HEK293 (cell line): ENCODE results near the gene CDKAL1.

Source experiments
- CTCF ChIA-PET: fragments of 350-600 bp; formaldehyde crosslinking; extraction: SDS; loops from one replicate; lab custom pipeline; 2021; ENCODE audit warnings: antibody characterized with exemption; lab: Yijun Ruan, JAX
- POLR2A ChIA-PET: fragments of 300-600 bp; formaldehyde crosslinking; extraction: SDS; loops from one replicate; lab custom pipeline; 2020; ENCODE audit warnings: antibody characterized with exemption, inconsistent platforms; lab: Yijun Ruan, JAX
- H3K27ac ChIP-seq: fragments of 200-500 bp; sonication (Bioruptor generic); 2 replicates; pipeline ENCODE4 v1.5.1; 2014; ENCODE audit warnings: low read depth, low read length, control low read depth, inconsistent platforms; ENCODE audit errors: extremely low read depth
- H3K36me3 ChIP-seq, 2 experiments: fragments of 200-500 bp in 1 of 2; sonication (Bioruptor generic) in 1 of 2; 1 replicate in 1 of 2; 2 replicates in 1 of 2; pipeline ENCODE4 v1.5.1; 2014 to 2017; ENCODE audit warnings: inconsistent platforms in 2 of 2, low read length in 2 of 2; ENCODE audit not compliant: control insufficient read depth in 2 of 2, insufficient read depth in 1 of 2
- H3K4me1 ChIP-seq: fragments of 200-500 bp; sonication (Bioruptor generic); 2 replicates; pipeline ENCODE4 v1.5.1; 2014; ENCODE audit warnings: mild to moderate bottlenecking, low read length, inconsistent platforms; ENCODE audit not compliant: control insufficient read depth, insufficient read depth
- H3K4me3 ChIP-seq: 2 replicates; pipeline ENCODE4 v1.5.1; 2011; ENCODE audit warnings: low read depth, mild to moderate bottlenecking, control low read depth, low read length, moderate library complexity
- H3K9me3 ChIP-seq: fragments of 200-500 bp; sonication (Bioruptor generic); 2 replicates; pipeline ENCODE4 v1.5.1; 2014; ENCODE audit warnings: low read depth, low read length, inconsistent platforms; ENCODE audit not compliant: control insufficient read depth, insufficient read depth
- GLIS2 ChIP-seq: fragments of 450-650 bp; formaldehyde crosslinking; IDR thresholded peaks from 2 replicates; pipeline ENCODE4 v1.5.1; 2016; ENCODE audit warnings: missing biosample characterization, missing genetic modification characterization
- SALL2 ChIP-seq: fragments of 450-650 bp; formaldehyde crosslinking; IDR thresholded peaks from 2 replicates; pipeline ENCODE4 v1.5.0; 2017; ENCODE audit warnings: missing biosample characterization, mild to moderate bottlenecking, missing genetic modification characterization, borderline replicate concordance
- ZBTB17 ChIP-seq: fragments of 450-650 bp; formaldehyde crosslinking; IDR thresholded peaks from 2 replicates; pipeline ENCODE4 v1.5.1; 2016; ENCODE audit warnings: missing biosample characterization, missing genetic modification characterization
- ZBTB48 ChIP-seq: fragments of 450-650 bp; formaldehyde crosslinking; IDR thresholded peaks from 2 replicates; pipeline ENCODE4 v1.5.1; 2016; ENCODE audit warnings: missing biosample characterization, missing genetic modification characterization
- ZBTB8A ChIP-seq: fragments of 450-650 bp; formaldehyde crosslinking; IDR thresholded peaks from 2 replicates; pipeline ENCODE4 v1.5.1; 2016; ENCODE audit warnings: missing biosample characterization, missing genetic modification characterization
- ZFHX2 ChIP-seq: fragments of 450-650 bp; formaldehyde crosslinking; conservative IDR thresholded peaks from 2 replicates; pipeline ENCODE4 v1.5.1; 2016; ENCODE audit warnings: missing biosample characterization, missing genetic modification characterization
- ZNF138 ChIP-seq: fragments of 450-650 bp; formaldehyde crosslinking; IDR thresholded peaks from 2 replicates; pipeline ENCODE4 v1.5.1; 2016; ENCODE audit warnings: missing biosample characterization, missing genetic modification characterization, borderline replicate concordance
- ZNF157 ChIP-seq: fragments of 450-650 bp; formaldehyde crosslinking; IDR thresholded peaks from 2 replicates; pipeline ENCODE4 v1.5.1; 2016; ENCODE audit warnings: missing biosample characterization, missing genetic modification characterization
- ZNF530 ChIP-seq: fragments of 450-650 bp; formaldehyde crosslinking; IDR thresholded peaks from 2 replicates; pipeline ENCODE4 v1.5.1; 2016; ENCODE audit warnings: low read depth, missing biosample characterization, missing genetic modification characterization
- ZNF600 ChIP-seq: fragments of 450-650 bp; formaldehyde crosslinking; IDR thresholded peaks from 2 replicates; pipeline ENCODE4 v1.5.1; 2016; ENCODE audit warnings: missing biosample characterization, missing genetic modification characterization
- ZNF623 ChIP-seq: fragments of 450-650 bp; formaldehyde crosslinking; IDR thresholded peaks from 2 replicates; pipeline ENCODE4 v1.5.1; 2016; ENCODE audit warnings: missing biosample characterization, missing genetic modification characterization
- ZNF747 ChIP-seq: fragments of 450-650 bp; formaldehyde crosslinking; IDR thresholded peaks from 2 replicates; pipeline ENCODE4 v1.5.1; 2016; ENCODE audit warnings: missing biosample characterization, missing genetic modification characterization
- ZNF791 ChIP-seq: fragments of 450-650 bp; formaldehyde crosslinking; IDR thresholded peaks from 2 replicates; pipeline ENCODE4 v1.5.1; 2016; ENCODE audit warnings: missing biosample characterization, missing genetic modification characterization
- ZNF830 ChIP-seq: fragments of 450-650 bp; IDR thresholded peaks from 2 replicates; pipeline ENCODE4 v1.5.0; 2018; ENCODE audit warnings: missing biosample characterization, missing genetic modification characterization, low read depth, mild to moderate bottlenecking, moderate library complexity
- TF ChIP-seq, protein P1 (sequence below): fragments of 450-650 bp; formaldehyde crosslinking; optimal IDR thresholded peaks from 2 replicates; pipeline ENCODE3; 2016; ENCODE audit warnings: missing biosample characterization, mild to moderate bottlenecking, missing genetic modification characterization
- TF ChIP-seq, protein P2 (sequence below): fragments of 450-650 bp; formaldehyde crosslinking; IDR thresholded peaks from 2 replicates; pipeline ENCODE4 v1.5.1; 2016; ENCODE audit warnings: missing biosample characterization, missing genetic modification characterization
- TF ChIP-seq, protein P3 (sequence below): fragments of 450-650 bp; formaldehyde crosslinking; IDR thresholded peaks from 2 replicates; pipeline ENCODE4 v1.5.1; 2016; ENCODE audit warnings: missing biosample characterization, missing genetic modification characterization
- TF ChIP-seq, protein P4 (sequence below): fragments of 450-650 bp; formaldehyde crosslinking; IDR thresholded peaks from 2 replicates; pipeline ENCODE4 v1.5.1; 2016; ENCODE audit warnings: missing biosample characterization, missing genetic modification characterization
- TF ChIP-seq, protein P5 (sequence below): fragments of 450-650 bp; formaldehyde crosslinking; IDR thresholded peaks from 2 replicates; pipeline ENCODE4; 2016; ENCODE audit warnings: missing biosample characterization, missing genetic modification characterization

The CDKAL1 gene

DNA sequence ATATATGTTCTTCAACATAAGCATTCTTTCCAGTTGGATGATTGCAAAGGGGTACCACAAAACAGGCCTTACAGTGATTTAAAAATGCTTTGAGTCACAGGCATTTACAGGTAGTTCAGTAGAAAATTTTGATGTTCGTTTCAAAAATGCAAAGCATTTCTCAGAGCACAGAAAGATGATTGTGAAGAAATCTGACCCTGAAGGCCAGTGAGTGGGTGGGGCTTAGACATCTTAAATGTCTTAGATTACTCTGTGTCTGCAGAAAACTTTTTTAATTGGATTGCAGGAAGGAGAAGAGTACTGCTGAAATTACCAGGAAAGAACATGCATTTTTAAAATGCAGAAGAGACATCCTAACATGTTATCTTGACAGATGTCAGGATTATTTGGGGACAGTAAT lies 268.3 kb downstream of the CDKAL1 start:
- peaks cover 6% of the 10 kb centered on the region for H3K4me1 ChIP-seq
- CTCF ChIA-PET: no interaction called here
- no peak overlapping the region for H3K27ac ChIP-seq
- no peaks in the 10 kb centered on the region for H3K36me3 ChIP-seq
- POLR2A ChIA-PET: no interaction called here
- no peak overlapping the region for H3K4me3 ChIP-seq
- H3K9me3 ChIP-seq: no peaks in the 10 kb centered on the region
- TF ChIP-seq SALL2 (tag by site-specific recombination): no peak
- TF ChIP-seq, protein P1, sequence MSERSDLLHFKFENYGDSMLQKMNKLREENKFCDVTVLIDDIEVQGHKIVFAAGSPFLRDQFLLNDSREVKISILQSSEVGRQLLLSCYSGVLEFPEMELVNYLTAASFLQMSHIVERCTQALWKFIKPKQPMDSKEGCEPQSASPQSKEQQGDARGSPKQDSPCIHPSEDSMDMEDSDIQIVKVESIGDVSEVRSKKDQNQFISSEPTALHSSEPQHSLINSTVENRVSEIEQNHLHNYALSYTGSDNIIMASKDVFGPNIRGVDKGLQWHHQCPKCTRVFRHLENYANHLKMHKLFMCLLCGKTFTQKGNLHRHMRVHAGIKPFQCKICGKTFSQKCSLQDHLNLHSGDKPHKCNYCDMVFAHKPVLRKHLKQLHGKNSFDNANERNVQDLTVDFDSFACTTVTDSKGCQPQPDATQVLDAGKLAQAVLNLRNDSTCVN (tag by site-specific recombination): no peak
- TF ChIP-seq ZNF830: no peak
- TF ChIP-seq, all 188 proteins: peak for 0

DNA sequence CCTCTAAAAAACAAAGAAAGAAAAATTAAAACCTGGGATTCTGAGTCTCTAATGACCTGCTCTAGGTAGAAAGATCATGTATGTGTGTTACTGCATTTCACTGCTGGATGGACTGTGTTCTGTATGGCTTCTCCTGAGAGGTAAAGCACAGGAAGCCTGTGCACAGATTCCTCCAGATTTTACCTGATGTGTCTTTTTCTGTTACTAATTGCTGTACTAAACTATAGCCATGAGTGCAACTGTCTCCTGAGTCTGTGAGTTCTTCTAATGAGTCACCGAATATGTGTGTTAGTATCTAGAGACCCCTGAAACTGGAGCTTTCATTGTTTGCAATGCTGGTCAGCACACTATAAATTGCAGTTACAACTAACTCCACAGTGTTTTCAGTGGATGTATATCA lies 270.8 kb downstream of the CDKAL1 start:
- no peak overlapping the region for H3K27ac ChIP-seq
- CTCF ChIA-PET: no interaction called here
- TF ChIP-seq ZBTB48 (tag by site-specific recombination): no peak
- TF ChIP-seq, protein P2, sequence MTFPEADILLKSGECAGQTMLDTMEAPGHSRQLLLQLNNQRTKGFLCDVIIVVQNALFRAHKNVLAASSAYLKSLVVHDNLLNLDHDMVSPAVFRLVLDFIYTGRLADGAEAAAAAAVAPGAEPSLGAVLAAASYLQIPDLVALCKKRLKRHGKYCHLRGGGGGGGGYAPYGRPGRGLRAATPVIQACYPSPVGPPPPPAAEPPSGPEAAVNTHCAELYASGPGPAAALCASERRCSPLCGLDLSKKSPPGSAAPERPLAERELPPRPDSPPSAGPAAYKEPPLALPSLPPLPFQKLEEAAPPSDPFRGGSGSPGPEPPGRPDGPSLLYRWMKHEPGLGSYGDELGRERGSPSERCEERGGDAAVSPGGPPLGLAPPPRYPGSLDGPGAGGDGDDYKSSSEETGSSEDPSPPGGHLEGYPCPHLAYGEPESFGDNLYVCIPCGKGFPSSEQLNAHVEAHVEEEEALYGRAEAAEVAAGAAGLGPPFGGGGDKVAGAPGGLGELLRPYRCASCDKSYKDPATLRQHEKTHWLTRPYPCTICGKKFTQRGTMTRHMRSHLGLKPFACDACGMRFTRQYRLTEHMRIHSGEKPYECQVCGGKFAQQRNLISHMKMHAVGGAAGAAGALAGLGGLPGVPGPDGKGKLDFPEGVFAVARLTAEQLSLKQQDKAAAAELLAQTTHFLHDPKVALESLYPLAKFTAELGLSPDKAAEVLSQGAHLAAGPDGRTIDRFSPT (tag by site-specific recombination): no peak
- no peak for TF ChIP-seq ZNF623 (tag by site-specific recombination)
- TF ChIP-seq ZNF157 (tag by site-specific recombination): no peak
- no peak for TF ChIP-seq ZNF600 (tag by site-specific recombination)
- TF ChIP-seq ZNF747: no peak
- TF ChIP-seq ZNF791 (tag by site-specific recombination): no peak
- TF ChIP-seq GLIS2 (tag by site-specific recombination): no peak
- TF ChIP-seq ZBTB8A (tag by site-specific recombination): no peak
- TF ChIP-seq, protein P3, sequence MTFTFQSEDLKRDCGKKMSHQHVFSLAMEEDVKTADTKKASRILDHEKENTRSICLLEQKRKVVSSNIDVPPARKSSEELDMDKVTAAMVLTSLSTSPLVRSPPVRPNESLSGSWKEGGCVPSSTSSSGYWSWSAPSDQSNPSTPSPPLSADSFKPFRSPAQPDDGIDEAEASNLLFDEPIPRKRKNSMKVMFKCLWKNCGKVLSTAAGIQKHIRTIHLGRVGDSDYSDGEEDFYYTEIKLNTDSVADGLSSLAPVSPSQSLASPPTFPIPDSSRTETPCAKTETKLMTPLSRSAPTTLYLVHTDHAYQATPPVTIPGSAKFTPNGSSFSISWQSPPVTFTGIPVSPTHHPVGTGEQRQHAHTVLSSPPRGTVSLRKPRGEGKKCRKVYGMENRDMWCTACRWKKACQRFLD: no peak
- no peak for TF ChIP-seq ZNF138 (tag by site-specific recombination)
- TF ChIP-seq ZFHX2: no peak
- TF ChIP-seq ZNF530 (tag by site-specific recombination): no peak
- TF ChIP-seq ZBTB17 (tag by site-specific recombination): no peak
- no peak for TF ChIP-seq SALL2 (tag by site-specific recombination)
- TF ChIP-seq, protein P4, sequence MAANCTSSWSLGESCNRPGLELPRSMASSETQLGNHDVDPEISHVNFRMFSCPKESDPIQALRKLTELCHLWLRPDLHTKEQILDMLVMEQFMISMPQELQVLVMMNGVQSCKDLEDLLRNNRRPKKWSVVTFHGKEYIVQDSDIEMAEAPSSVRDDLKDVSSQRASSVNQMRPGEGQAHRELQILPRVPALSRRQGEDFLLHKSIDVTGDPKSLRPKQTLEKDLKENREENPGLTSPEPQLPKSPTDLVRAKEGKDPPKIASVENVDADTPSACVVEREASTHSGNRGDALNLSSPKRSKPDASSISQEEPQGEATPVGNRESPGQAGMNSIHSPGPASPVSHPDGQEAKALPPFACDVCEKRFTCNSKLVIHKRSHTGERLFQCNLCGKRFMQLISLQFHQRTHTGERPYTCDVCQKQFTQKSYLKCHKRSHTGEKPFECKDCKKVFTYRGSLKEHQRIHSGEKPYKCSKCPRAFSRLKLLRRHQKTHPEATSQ (tag by site-specific recombination): no peak
- TF ChIP-seq, protein P5, sequence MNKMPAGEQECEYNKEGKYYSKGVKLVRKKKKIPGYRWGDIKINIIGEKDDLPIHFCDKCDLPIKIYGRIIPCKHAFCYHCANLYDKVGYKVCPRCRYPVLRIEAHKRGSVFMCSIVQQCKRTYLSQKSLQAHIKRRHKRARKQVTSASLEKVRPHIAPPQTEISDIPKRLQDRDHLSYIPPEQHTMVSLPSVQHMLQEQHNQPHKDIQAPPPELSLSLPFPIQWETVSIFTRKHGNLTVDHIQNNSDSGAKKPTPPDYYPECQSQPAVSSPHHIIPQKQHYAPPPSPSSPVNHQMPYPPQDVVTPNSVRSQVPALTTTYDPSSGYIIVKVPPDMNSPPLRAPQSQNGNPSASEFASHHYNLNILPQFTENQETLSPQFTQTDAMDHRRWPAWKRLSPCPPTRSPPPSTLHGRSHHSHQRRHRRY (tag by site-specific recombination): no peak
- no peaks in the 10 kb centered on the region for H3K36me3 ChIP-seq
- POLR2A ChIA-PET: no interaction called here
- H3K4me1 ChIP-seq: peaks cover 6% of the 10 kb centered on the region
- H3K9me3 ChIP-seq: no peaks in the 10 kb centered on the region
- no peak overlapping the region for H3K4me3 ChIP-seq
